HepG2 (cell line): ENCODE measurements around the gene SNRNP27. TPM values are rescaled to one million over a fixed set of nuclear protein-coding genes. Genes with fewer than 3 reads are reported as not detected.

Experiments
- CEBPB ChIP-seq: IDR thresholded peaks from 2 replicates; pipeline ENCODE4 v1.6.1; 2011; ENCODE audit warnings: low read depth, low read length, improper control_type of control experiment, borderline replicate concordance
- DBP ChIP-seq: sonication (generic); formaldehyde crosslinking; IDR thresholded peaks from 2 replicates; pipeline ENCODE4 v1.4.0; 2020; ENCODE audit warnings: missing genetic modification reagents; ENCODE audit errors: not compliant biosample characterization
- GTF3A ChIP-seq: sonication (generic); formaldehyde crosslinking; conservative IDR thresholded peaks from 2 replicates; pipeline ENCODE4 v1.4.0; 2020; ENCODE audit warnings: mild to moderate bottlenecking, missing genetic modification reagents
- HDAC2 ChIP-seq: sonication (generic); formaldehyde crosslinking; IDR thresholded peaks from 2 replicates; pipeline ENCODE4 v1.4.0; 2020; ENCODE audit warnings: missing genetic modification reagents
- HMG20A ChIP-seq: IDR thresholded peaks from 2 replicates; pipeline ENCODE4 v1.6.1; 2016; ENCODE audit warnings: borderline replicate concordance
- HMGXB4 ChIP-seq, 2 experiments: sonication (generic) in 1 of 2; formaldehyde crosslinking in 1 of 2; IDR thresholded peaks; 2 replicates each; pipeline versions ENCODE4 v1.4.0 to v1.6.1; 2018 to 2020; ENCODE audit warnings: missing genetic modification reagents in 2 of 2, borderline replicate concordance in 1 of 2, low read depth in 1 of 2, mild to moderate bottlenecking in 1 of 2, missing biosample characterization in 1 of 2
- LBX2 ChIP-seq: sonication (generic); formaldehyde crosslinking; IDR thresholded peaks from 2 replicates; pipeline ENCODE4 v1.5.0; 2020; ENCODE audit warnings: missing genetic modification reagents, mild to moderate bottlenecking, borderline replicate concordance
- PHF21A ChIP-seq: sonication (generic); formaldehyde crosslinking; IDR thresholded peaks from 2 replicates; pipeline ENCODE4 v1.5.0; 2020; ENCODE audit warnings: mild to moderate bottlenecking, missing genetic modification reagents
- POGZ ChIP-seq: sonication (generic); formaldehyde crosslinking; IDR thresholded peaks from 2 replicates; pipeline ENCODE4 v1.4.0; 2020; ENCODE audit warnings: mild to moderate bottlenecking, missing genetic modification reagents
- RCOR2 ChIP-seq: IDR thresholded peaks from 2 replicates; pipeline ENCODE4 v1.6.1; 2016; ENCODE audit warnings: missing biosample characterization, missing genetic modification reagents
- SMARCE1 ChIP-seq: fragments of 450-650 bp; IDR thresholded peaks from 2 replicates; pipeline ENCODE4 v1.6.1; 2017; ENCODE audit warnings: borderline replicate concordance
- TARDBP ChIP-seq: sonication (generic); formaldehyde crosslinking; IDR thresholded peaks from 2 replicates; pipeline ENCODE4 v1.8.0; 2022; ENCODE audit warnings: mild to moderate bottlenecking, missing genetic modification reagents
- TBX2 ChIP-seq: sonication (generic); formaldehyde crosslinking; IDR thresholded peaks from 2 replicates; pipeline ENCODE4 v1.5.0; 2020; ENCODE audit warnings: missing genetic modification reagents, mild to moderate bottlenecking, borderline replicate concordance
- ZBTB34 ChIP-seq: sonication (generic); formaldehyde crosslinking; IDR thresholded peaks from 2 replicates; pipeline ENCODE4 v1.8.0; 2022; ENCODE audit warnings: mild to moderate bottlenecking, missing genetic modification reagents
- ZFX ChIP-seq: sonication (generic); formaldehyde crosslinking; IDR thresholded peaks from 2 replicates; pipeline ENCODE4 v1.4.0; 2020; ENCODE audit warnings: mild to moderate bottlenecking, low read depth, missing genetic modification reagents, moderate library complexity
- ZNF101 ChIP-seq: sonication (generic); formaldehyde crosslinking; IDR thresholded peaks from 2 replicates; pipeline ENCODE4 v1.4.0; 2020; ENCODE audit warnings: mild to moderate bottlenecking, low read depth, missing genetic modification reagents, borderline replicate concordance
- ZNF18 ChIP-seq: sonication (generic); formaldehyde crosslinking; IDR thresholded peaks from 2 replicates; pipeline ENCODE4 v1.8.0; 2022; ENCODE audit warnings: mild to moderate bottlenecking, missing genetic modification reagents; ENCODE audit not compliant: insufficient replicate concordance
- ZNF367 ChIP-seq: sonication (generic); formaldehyde crosslinking; IDR thresholded peaks from 2 replicates; pipeline ENCODE4 v1.4.0; 2020; ENCODE audit warnings: missing genetic modification reagents, borderline replicate concordance
- ZNF430 ChIP-seq: sonication (generic); formaldehyde crosslinking; IDR thresholded peaks from 2 replicates; pipeline ENCODE4 v1.9.0; 2021; ENCODE audit warnings: mild to moderate bottlenecking, missing genetic modification reagents
- ZNF709 ChIP-seq: sonication (generic); formaldehyde crosslinking; IDR thresholded peaks from 2 replicates; pipeline ENCODE4 v1.5.0; 2020; ENCODE audit warnings: mild to moderate bottlenecking, missing genetic modification reagents
- ZNF761 ChIP-seq: sonication (generic); formaldehyde crosslinking; conservative IDR thresholded peaks from 2 replicates; pipeline ENCODE4 v1.4.0; 2020; ENCODE audit warnings: mild to moderate bottlenecking, missing genetic modification reagents
- ZNF841 ChIP-seq: sonication (generic); formaldehyde crosslinking; IDR thresholded peaks from 2 replicates; pipeline ENCODE4 v1.8.1; 2023; ENCODE audit warnings: missing genetic modification reagents, borderline replicate concordance
- polyA plus RNA-seq, 8 experiments: library from polyadenylated mRNA; depleted of rRNA in 3 of 8; stranded (reverse) in 7 of 8; unstranded in 1 of 8; fragments of >200 nt; fragmentation: Illumina TruSeq in 4 of 8; extraction: Trizol in 4 of 8; gene quantifications; 2 replicates each; pipeline versions ENCODE4 v1.2.1 to v1.2.3, GENCODE V29; 2011 to 2016; ENCODE audit warnings: low read depth in 4 of 8, missing spikeins in 1 of 8, mixed read lengths in 1 of 8; ENCODE audit not compliant: insufficient read depth in 1 of 8
- total RNA-seq, 5 experiments: library from RNA; depleted of rRNA; stranded (reverse); fragments of >200 nt; fragmentation: Illumina TruSeq; extraction: Trizol; gene quantifications; 2 replicates each; pipeline ENCODE4 v1.2.3, GENCODE V29; 2016; ENCODE audit warnings: low read depth in 1 of 5

Gene SNRNP27
- total and polyA plus RNA-seq, 2 of the 13 experiments (the other 11 are each of a cell fraction or from before 2014, with no cell fraction given): 49.8 to 54.6 TPM

- TF ChIP-seq ZBTB34: no peak
- peak; percentile 83 for TF ChIP-seq ZNF709 (CRISPR knock-in tag)
- peak; percentile 69; the same call in 1 of the 2 replicates for TF ChIP-seq GTF3A
- 0 out of 2 replicates have a peak, but pooled peaks have one; percentile 16 for TF ChIP-seq ZNF430 (CRISPR knock-in tag)
- no peak for TF ChIP-seq ZNF367
- TF ChIP-seq DBP (CRISPR knock-in tag): no peak
- no peak for TF ChIP-seq ZNF761 (CRISPR knock-in tag)
- no peak for TF ChIP-seq ZNF841
- TF ChIP-seq ZFX (CRISPR knock-in tag): peak; percentile 54; the same call in 1 of the 2 replicates
- TF ChIP-seq HDAC2 (CRISPR knock-in tag): 0 out of 2 replicates have a peak, but pooled peaks have one; percentile 31
- no peak for TF ChIP-seq ZNF18
- TF ChIP-seq HMGXB4 (CRISPR knock-in tag; IDR thresholded peaks at IDR 0.05; ENCODE audit: borderline replicate concordance in 1 of 2, low read depth in 1 of 2): peak in 1 of 2 experiments; percentile 49; a peak in 1 of 4 replicates
- no peak for TF ChIP-seq ZNF101 (CRISPR knock-in tag)
- peak; percentile 40; the same call in 1 of the 2 replicates for TF ChIP-seq LBX2 (CRISPR knock-in tag)
- 0 out of 2 replicates have a peak, but pooled peaks have one; percentile 31 for TF ChIP-seq PHF21A (CRISPR knock-in tag)
- no peak; the same call in 1 of the 2 replicates for TF ChIP-seq TBX2 (CRISPR knock-in tag)
- TF ChIP-seq CEBPB: peak; percentile 68; the same call in 1 of the 2 replicates
- TF ChIP-seq HMG20A (CRISPR knock-in tag): no peak
- TF ChIP-seq POGZ (CRISPR knock-in tag): peak; percentile 23; the same call in 1 of the 2 replicates
- no peak for TF ChIP-seq SMARCE1
- peak; percentile 23; the same call in 1 of the 2 replicates for TF ChIP-seq TARDBP (CRISPR knock-in tag)
- 0 out of 2 replicates have a peak, but pooled peaks have one; percentile 13 for TF ChIP-seq RCOR2 (CRISPR knock-in tag)
Measured at GRCh38 chr2:69948032-69948962, 54.5 kb downstream of the SNRNP27 start (continued).
